Measurements from ENCODE around the gene PPP6R3.

Gene PPP6R3

DNA sequence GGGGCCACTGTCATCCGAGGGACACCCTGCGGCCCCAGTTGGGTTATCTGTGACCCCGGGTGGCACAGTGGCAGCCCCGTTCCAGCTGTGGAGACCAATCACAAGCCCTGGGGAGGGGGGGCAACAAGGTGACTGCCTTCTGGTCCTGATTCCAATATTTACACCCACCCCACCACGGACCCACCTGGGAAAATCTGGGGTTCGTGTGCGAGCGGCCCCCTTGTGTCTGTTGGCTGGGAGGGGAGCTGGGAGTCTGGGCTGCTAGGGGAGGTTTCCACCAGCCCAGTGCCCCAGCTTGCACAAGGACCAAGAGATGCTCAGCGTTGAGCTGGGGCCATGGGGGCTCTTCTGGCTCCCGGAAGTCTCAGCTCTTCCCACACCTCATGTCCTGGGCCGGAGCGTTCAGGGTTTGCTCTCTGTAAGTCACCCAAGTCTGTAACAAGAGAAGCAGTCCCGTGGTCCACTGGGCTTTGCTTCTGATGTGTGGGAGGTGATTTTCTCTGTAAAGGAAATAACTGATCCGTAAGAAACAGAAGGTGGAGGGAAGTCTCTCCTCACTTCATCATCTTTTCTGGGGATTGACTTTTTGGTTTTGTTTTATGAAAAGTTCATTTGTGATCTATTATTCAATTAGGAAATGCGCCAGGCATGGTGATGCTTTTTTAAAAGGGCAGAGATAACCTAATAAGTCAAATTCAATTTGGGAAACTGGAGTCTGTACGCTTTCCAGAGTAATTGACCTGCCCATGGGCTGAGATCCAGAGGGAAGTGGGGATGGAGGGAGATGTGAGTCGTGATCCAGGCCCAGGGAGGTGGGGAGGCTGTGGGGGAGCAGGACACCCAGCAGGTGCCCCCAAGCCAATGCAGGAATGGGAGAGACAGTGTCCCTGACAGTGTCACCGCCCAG lies 201.4 kb downstream of the PPP6R3 start:
- H3K27ac Mint-ChIP-seq, result peak overlapping the region; percentile 9 to 47 (median 11)
- H3K27me3 Mint-ChIP-seq (ENCODE audit: low read depth), result peaks cover 13% of the 10 kb centered on the region
- peaks cover 29% of the 10 kb centered on the region for H3K4me1 Mint-ChIP-seq
- no peaks in the 10 kb centered on the region for H3K36me3 Mint-ChIP-seq (ENCODE audit: low read depth)
- no peak overlapping the region for H3K4me3 Mint-ChIP-seq
- TF ChIP-seq CTCF (IDR thresholded peaks at IDR 0.05; ENCODE audit: unreplicated experiment in 3 of 3), result no peak
- peaks cover 2% of the 10 kb centered on the region for H3K9me3 Mint-ChIP-seq

- Mint-ChIP-seq H3K36me3 (ENCODE audit: low read depth) (no peaks in the 10 kb centered on the region), H3K27ac (no peak overlapping the region), H3K27me3 (ENCODE audit: low read depth) (peaks cover 20% of the 10 kb centered on the region), H3K4me3 (no peak overlapping the region), H3K9me3 (peaks cover 1% of the 10 kb centered on the region), H3K4me1 (peaks cover 29% of the 10 kb centered on the region)
- TF ChIP-seq CTCF (IDR thresholded peaks at IDR 0.05; ENCODE audit: unreplicated experiment in 3 of 3), result no peak
Measured at GRCh38 chr11:68663482-68664010, 203.0 kb downstream of the PPP6R3 start.

GRCh38 chr11:68664141-68664540 lies 203.6 kb downstream of the PPP6R3 start:
- Mint-ChIP-seq H3K9me3 (no peaks in the 10 kb centered on the region), H3K4me3 (no peak overlapping the region), H3K36me3 (ENCODE audit: low read depth) (no peaks in the 10 kb centered on the region), H3K4me1 (peaks cover 23% of the 10 kb centered on the region), H3K27ac (no peak overlapping the region), H3K27me3 (ENCODE audit: low read depth) (peaks cover 20% of the 10 kb centered on the region)
- no peak for TF ChIP-seq CTCF (IDR thresholded peaks at IDR 0.05; ENCODE audit: unreplicated experiment in 3 of 3)

DNA sequence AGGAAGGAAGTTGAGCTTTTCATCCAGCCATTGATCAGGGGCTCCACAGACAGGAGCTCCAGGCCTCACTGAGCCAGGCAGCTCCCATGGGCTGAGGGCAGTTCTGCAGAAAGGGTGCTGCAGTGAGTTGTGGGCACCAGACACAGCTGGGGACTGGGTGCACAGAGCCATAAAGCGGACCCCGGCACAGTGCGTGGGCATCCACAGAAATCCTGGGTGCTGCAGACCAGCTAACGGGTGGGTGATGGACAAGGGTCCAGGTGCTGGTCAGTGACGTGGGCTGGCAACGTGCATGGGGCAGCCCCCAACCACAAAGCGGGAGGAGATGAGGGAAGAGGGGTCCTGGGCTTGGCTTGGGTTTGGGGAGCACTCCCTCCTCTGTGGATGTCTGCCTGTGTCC lies 204.4 kb downstream of the PPP6R3 start:
- H3K27ac Mint-ChIP-seq, result no peak overlapping the region
- peaks cover 19% of the 10 kb centered on the region for H3K4me1 Mint-ChIP-seq
- no peak overlapping the region for H3K4me3 Mint-ChIP-seq
- no peaks in the 10 kb centered on the region for H3K36me3 Mint-ChIP-seq (ENCODE audit: low read depth)
- peaks cover 20% of the 10 kb centered on the region for H3K27me3 Mint-ChIP-seq (ENCODE audit: low read depth)
- no peaks in the 10 kb centered on the region for H3K9me3 Mint-ChIP-seq
- TF ChIP-seq CTCF (IDR thresholded peaks at IDR 0.05; ENCODE audit: unreplicated experiment in 3 of 3), result no peak
